Right ventricle myocardium superior (tissue), 1 donor: Measurements from ENCODE around the gene RARA. TPM values are rescaled to one million over a fixed set of nuclear protein-coding genes. Genes with fewer than 3 reads are reported as not detected.
"Not testable (repeated sequence)": the region's sequence is repeated elsewhere in the genome, so short reads cannot be mapped to it uniquely, and the experiment has no call there.

Source experiments
- ATAC-seq: fragments of 200-7000 bp; cut with Tn5 transposase; one replicate; pipeline ENCODE4 v1.9.1; 2020; ENCODE audit warnings: mild to moderate bottlenecking; ENCODE audit not compliant: poor library complexity
- DNase-seq: peaks from one replicate; pipeline ENCODE4 v3.0.0-alpha.2; 2020
- intact Hi-C: fragments of 100-400 bp; cut with DNase I; formaldehyde crosslinking; loops from one replicate; pipeline ENCODE4 v1.11.2; 2022
- total RNA-seq: library from RNA; stranded (reverse); fragmentation: NEBNext Ultra II Directional; extraction: Animal tissue kit (Norgen Biotek cat#: 25700); gene quantifications from one replicate; pipeline ENCODE4 v1.2.1, GENCODE V29; 2021
- donor health status: DM: no; HTN: yes; CAD: no; lungs with severe emphysema.

RARA gene
- total RNA-seq, 1 donor from 2014 or later = 15.8 TPM

- no peak for ATAC-seq
- DNase-seq = no peak
- intact Hi-C loops = no loop called here
These were observed 70.0 kb downstream of the RARA start for GRCh38 chr17:40378966-40379365.

DNA sequence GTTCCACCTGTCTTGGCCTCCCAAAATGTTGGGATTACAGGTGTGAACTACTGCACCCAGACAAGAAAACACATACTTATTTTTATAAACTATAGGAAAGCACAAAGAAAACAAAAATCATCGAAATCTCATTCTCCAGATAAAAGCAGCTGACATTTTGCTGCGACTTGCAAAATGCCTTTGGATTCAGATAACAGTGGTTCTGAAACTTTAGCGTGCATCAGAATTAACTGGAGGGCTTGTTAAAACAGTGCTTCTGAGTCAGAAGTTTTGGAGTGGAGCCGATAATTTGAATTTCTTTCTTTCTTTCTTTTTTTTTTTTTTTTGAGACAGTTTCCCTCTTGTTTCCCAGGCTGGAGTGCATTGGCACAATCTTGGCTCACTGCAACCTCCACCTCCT is 73.3 kb downstream of the RARA start:
- ATAC-seq = no peak
- intact Hi-C loops = no loop called here

GRCh38 chr17:40386555-40386954 is 77.6 kb downstream of the RARA start:
- DNase-seq, ATAC-seq: not testable (repeated sequence)

More for the DNA sequence above, 73.3 kb downstream of the RARA start:
- no peak for DNase-seq

DNA sequence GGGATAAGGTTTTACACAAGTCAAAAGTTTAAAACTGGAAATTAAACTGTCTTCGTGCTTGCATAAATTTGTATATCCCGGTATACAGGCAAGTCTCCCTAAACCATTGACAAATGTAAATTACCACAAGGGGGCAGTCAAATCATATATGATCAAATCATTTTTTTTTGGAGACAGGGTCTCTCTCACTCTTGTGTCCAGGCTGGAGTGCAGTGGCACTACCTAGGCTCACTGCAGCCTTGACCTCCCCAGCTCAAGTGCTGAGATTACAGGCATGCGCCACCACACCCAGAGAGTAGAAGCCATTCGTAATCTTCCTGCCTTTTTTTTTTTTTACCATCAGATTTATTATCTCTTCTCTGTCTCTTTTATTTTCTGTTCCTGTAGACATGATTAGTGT is 90.2 kb downstream of the RARA start:
- DNase-seq = no peak
- intact Hi-C loops = no loop called here
- ATAC-seq = peak; percentile 34

More at GRCh38 chr17:40386555-40386954, 77.6 kb downstream of the RARA start:
- intact Hi-C loops = not testable (repeated sequence)

DNA sequence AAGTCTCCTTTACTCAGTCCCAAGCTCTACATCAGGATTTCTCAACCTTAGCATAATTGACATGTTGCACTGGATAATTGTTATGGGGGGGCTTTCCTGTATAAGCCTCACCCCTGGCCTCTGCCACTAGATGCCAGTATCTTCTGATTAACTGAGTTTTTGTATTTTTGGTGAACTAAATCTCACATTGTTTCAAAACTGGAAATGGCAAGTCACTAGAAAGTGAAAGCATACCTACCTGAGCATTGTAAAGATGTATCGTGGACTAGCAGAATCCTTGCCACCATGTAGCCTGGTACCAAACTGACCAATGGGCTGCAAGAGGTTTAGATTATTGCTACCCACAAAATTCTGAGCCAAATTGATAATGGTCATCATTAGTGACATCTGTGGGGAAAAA is 93.7 kb downstream of the RARA start:
- no peak for ATAC-seq
- no peak for DNase-seq
- intact Hi-C loops = loop anchor here (5.0 kb wide), 2 partner anchors 75 to 130 kb away; no protein-coding TSS in a partner anchor

- ATAC-seq (no peak), DNase-seq (no peak)
- intact Hi-C loops = loop anchor here (5.0 kb wide), 2 partner anchors 73 to 128 kb away; no protein-coding TSS in a partner anchor
These were observed 95.0 kb downstream of the RARA start for GRCh38 chr17:40404003-40404402.

Other genes starting within 250 kb of the RARA start
- gene THRA, start 246.2 kb upstream of the RARA start, total RNA-seq = 80.0 TPM
- 21.1 TPM for gene NR1D1, start 208.6 kb upstream of the RARA start, total RNA-seq
- gene MSL1, start 187.2 kb upstream of the RARA start, total RNA-seq = 46.8 TPM
- 45.9 TPM for gene CASC3, start 168.6 kb upstream of the RARA start, total RNA-seq
- 2.7 TPM for gene RAPGEFL1, start 131.7 kb upstream of the RARA start, total RNA-seq
- 11.8 TPM for gene WIPF2, start 89.9 kb upstream of the RARA start, total RNA-seq
- gene CDC6, start 21.3 kb upstream of the RARA start, total RNA-seq = 1.1 TPM
- gene GJD3, start 55.6 kb downstream of the RARA start, total RNA-seq = 1.3 TPM
- gene TOP2A, start 108.7 kb downstream of the RARA start, total RNA-seq = 2.9 TPM
- 157 TPM for gene IGFBP4, start 134.3 kb downstream of the RARA start, total RNA-seq
- gene TNS4, start 192.4 kb downstream of the RARA start, total RNA-seq = not detected